CD4-positive, alpha-beta T cell treated with Interleukin-2 at 100 ng/mL for 4 hours (primary cell): ENCODE measurements around the gene CLIC3.

ENCODE experiments used
- DNase-seq: peaks from one replicate; pipeline ENCODE4 v3.0.0-alpha.2; 2020; ENCODE audit warnings: low spot score

Gene CLIC3

DNA sequence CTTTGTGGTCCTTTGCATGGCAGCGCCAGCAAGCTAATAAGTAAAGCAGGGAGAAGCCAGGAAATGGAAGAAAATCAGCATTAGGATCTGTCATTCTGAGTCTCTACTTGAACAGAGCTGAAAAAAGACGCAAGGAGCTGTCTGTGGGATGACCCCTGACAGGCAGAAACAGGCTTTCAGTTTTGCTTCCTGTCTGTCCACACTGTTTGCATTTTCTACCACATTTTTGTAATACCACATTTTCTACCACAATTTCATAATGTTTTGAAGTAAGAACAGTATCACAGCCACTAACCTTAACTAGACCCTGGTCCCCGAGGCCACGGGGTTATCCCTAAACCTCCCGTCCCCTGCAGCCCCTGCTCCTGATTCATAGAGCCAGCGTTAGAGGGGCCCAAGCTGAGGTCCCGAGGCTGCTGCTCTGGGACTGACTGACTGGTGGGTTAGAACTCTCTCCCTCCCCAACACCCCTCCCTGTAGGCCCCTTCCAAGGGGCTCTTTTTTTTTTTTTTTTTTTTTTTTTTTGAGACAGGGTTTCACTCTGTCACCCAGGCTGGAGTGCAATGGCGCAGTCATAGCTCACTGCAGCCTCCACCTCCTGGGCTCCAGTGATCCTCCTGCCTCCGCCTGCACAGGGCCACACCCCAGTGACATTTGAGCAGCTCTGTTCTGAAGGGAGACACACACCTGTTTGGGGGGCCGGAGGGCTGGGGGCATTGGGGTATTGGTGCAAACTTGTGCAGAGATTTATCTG is 4.0 kb upstream of the CLIC3 start:
- peak; percentile 40 for DNase-seq

DNA sequence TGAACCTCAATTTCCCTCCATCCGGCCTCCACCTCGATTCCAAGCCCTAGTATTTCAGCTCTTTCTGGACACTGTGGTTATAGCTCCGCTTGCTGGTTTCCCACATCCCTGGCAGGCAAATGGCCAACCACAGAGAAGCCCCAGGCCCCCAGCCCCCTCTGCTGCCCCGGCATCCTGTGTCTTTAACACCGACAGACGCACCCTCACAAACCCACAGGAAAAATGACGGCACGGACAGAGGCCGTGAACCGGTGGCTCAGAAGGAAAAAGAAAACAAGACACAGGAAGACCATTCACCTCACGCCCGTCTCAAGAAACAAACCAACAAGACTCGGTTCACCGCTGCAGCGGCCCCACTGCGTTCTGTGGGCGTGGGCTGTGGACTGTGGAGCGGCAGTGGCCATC is 1.5 kb upstream of the CLIC3 start:
- peak; percentile 33 for DNase-seq

DNA sequence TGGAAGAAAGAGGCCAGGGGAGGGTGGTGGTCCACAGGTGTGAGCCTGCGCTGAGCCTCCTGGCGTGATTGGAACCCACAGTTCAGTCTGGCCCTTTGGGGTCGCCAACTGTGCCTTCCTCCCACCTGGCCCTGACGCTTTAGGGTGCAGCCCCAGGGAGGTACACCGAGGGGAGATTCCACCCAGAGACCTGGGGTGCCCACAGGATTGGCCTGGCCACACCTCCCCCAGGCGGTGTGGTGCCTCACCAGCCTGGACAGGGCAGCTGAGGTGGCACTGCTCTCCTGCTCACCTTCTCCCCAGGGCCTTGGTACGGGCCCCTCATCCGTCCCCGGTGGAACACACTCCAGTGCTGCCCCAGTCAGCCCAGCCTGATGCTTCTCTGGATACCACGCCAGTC is 1.0 kb upstream of the CLIC3 start:
- DNase-seq: no peak

DNA sequence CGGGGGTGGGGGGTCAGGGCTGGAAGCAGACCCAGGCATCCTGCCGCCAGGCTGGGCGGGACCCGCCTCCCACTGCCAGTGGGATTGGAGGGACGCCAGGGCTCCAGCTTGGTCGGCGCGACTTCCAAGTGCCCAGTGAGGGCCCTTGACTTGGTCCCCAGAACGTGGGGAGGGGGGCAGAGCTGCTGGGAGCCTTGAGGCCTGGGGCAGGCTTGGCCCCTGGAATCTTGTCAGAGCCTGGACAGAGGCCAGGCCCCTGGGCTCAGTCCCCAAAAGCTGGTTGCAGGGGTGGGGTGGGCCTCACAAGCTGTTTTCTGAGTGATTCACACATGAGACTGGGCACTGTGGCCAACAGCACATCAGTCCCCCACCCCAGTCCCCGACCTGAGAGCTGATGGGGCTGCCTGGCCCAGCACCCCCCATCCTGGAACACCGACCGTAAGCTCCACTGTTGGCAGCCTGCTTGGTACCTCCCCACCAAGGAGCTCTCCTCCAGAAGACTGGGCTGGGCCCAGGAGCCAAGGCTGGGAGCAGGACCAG is 526 bp downstream of the CLIC3 start:
- DNase-seq: no peak

DNA sequence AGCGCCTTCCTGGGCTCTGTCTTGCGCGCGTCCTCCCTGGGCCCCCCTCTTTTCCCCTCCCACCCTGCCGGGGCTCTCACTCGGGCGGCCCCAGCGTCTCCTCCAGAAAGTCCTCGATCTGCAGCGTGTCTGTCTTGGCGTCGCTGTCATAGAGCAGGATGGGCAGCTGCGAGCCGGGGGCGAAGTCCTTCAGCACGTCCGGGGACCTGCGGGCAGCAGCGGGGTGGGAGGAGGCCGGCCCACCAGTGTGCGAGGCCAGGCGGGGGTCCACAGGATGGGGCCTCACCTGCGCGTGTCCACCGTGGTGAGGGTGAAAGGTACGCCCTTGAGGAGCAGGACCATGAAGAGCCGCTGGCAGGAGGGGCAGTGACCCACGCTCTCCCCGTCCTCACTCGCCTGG is 1.0 kb downstream of the CLIC3 start:
- DNase-seq: no peak

DNA sequence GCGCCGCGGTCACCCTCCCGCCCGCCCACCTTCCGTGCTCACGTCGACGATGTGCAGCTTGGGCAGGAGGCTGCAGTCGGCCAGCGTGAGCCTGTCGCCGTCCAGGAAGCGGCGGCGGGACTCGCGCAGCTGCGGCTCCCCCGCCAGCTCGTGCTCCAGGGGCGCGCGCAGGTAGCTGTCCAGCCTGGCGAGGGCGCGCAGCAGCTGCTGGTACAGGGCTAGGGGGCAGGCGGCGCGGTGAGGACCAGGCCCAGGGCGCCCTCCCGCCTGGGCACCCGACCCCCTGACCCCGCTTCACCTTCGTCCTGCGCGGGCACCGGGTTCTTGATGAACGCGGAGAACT is 1.5 kb downstream of the CLIC3 start:
- no peak for DNase-seq

DNA sequence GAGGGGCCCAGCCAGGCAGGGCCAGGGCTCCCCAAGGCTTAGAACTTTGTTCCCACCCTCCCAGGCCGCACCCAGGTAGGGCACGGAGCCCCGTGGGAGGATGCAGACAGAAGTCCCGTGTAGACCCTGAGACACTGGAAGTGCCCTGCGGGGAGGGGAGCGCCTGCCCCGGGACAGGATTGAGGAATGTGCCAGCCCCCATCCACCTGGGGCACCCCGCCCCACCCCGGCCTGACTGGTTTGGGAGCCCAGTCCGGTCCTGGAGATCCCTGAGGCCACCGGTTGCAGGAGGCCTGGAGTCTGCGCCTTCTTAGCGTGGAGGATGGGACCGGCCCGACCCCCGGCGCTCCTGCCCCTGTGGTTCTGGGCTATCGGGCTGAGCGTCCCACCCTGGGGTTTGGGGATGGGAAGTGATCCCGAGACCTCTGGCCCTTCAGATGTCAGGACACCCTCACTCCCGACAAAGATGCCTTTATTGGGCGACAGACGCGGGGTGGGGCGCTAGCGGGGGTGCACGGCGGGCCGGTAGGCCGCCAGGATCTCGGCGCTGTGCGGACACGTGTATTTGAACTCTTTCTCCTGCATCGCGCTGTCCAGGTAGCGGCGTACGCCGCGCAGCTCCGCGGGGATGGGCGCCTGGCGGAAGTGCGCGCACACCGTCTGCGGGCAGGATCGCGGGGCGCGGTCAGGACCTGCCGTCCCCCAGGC is 2.0 kb downstream of the CLIC3 start:
- DNase-seq: no peak

DNA sequence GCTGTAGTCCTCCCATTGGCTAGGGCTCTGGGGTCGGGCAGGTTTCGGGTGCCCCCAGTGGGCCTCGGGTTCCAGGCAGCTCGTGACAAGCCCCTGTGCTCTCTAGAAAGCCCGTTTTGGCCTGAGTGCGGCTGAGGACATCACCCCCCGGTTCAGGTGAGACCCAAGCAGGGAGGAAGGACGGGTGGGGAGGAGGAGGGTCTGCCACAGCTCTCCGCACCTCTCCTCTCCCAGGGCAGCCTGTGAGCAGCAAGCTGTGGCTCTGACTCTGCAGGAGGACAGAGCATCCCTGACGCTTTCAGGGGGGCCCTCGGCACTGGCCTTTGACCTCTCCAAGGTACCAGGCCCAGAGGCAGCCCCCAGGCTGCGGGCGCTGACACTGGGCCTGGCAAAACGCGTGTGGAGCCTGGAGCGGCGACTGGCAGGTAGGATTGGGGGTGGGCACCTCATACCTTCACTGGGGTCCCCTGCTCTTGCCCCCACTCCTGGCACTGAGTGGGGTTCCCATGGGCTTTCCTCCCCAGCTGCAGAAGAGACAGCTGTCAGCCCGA is 3.5 kb downstream of the CLIC3 start:
- no peak for DNase-seq

DNA sequence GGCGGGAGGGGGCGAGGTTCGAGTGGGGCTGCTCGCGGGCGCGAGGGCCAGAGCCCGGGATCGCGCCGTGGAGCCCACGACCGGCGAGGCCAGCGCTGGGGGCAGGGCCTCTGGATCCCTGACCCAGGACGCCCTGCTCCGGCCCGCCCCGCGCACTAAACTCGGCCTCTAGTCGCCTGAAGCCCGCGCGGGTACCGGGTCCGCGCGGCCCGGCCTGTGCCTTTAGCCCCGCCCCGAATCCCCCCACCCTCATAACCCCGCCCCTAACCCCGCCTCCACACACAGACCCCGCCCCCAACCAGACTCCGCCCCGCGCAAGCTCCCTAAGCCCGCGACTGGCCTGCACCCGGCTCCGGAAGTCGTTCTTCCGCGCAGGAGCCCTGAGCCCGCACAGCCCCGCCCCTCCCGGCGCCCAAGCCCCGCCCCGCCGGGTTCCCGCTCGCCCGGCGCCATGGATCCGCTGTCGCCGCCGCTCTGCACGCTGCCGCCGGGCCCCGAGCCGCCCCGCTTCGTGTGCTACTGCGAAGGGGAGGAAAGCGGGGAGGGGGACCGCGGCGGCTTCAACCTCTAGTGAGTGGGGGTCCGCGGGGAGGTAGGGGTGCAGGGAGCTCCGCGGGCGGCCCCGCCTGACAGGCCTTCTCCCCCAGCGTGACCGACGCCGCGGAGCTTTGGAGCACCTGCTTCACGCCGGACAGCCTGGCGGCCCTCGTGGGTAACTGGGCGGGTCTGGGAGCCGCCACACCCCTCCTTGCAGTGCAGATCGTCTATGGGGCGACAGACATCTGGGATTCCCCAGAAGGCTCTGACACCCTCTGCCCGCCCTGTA is 4.2 kb downstream of the CLIC3 start, which contains the start of gene PAXX:
Gene PAXX (plus strand): TSS at position 430 of the 826 bp plus-strand sequence. CDS start 22 bp downstream, at position 452.
- DNase-seq: peak; percentile 92

DNA sequence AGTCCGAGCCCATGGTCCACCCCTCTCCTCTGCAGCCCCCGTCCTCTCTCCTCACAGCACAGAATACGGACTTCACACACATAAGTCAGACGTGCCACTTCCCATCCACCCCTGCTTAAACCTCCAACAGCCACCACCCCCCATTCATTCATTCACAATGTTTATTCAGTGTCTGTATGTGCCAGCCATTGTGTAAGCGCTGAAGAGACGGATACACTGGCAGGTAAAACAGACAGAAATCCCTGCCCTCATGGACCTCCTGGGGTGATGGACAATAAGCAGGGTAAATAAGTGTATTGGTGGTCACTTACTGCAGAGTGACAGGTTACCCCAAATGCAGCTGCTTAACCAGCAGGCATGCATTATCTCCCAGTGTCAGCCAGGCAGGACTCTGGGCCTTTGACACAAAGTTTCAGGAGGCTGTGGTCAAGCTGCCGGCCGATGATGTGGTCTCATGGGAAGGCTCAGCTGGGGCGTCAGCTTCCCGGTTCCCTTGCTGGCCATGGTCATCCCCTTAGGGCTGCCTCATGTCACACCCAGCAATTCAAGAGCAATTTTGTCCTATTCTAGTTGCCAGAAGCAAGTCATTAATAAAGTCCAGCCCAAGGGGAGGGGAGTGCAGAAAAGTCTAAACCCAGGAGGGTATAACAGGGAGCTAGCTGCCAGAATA is 6.0 kb downstream of the CLIC3 start:
- DNase-seq: no peak

DNA sequence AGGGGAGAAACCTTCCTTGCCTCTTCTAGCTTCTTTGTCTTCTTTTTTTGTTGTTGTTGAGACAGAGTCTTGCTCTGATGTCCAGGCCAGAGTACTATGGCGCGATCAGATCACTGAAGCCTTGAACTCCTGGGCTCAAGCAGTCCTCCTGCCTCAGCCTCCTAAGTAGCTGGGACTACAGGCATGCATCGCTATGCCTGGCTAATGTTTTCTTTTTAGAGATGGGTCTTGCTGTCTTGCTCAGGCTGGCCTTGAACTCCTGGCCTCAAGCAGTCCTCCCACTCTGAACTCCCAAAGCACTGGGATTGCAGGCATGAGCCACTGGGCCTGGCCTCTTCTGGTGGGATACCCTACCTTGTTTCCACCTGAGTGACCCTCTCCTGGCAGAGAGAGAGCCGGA is 7.5 kb downstream of the CLIC3 start:
- no peak for DNase-seq

DNA sequence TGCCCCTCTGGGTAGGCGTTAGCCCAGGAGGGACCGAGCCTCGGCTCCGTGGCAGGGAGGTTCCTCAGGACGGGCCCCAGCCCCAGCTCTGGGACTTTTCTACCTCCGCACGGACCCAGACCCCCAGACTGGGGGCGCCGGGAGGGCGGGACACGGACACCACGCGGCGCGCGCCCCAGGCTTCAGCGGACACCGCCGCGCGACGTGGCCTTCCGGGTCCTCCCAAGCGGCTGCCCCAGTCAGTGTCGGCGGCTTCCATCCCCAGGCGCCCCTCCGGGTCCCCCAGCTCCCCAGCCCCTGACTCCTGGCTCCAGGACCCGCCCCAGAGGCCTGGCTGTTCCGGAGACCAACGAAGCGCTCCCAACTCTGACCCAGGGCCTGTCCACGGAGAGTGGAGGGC is 10.5 kb downstream of the CLIC3 start:
- no peak for DNase-seq

DNA sequence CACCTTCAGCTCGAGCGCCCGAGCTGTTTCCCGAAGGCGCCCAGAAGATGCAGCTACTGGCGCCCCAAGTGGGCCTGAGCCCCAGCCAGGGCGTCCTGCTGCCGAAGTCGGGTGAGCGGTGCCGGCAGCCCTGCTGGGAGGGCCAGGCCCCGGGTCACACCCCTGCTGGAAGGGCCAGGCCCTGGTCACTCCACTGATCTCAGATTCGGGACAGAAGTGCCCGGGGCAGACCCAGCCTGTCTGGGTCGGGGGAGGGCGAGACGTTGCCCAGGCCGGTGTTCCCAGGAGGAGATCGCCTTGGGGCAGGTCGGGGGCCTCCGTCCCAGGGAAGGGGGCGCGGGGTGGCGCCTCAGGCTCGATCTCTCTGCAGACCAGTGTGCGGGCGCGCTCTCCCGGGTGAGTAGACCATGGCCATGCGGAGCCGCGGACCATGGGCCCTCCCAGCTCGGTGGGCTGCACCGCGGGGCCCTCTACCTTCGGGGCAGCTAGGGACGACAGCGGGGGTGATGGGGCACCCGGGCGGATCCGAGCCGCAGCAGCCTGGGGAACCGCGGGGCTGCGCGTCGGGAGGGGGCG is 11.3 kb downstream of the CLIC3 start:
- DNase-seq: no peak

DNA sequence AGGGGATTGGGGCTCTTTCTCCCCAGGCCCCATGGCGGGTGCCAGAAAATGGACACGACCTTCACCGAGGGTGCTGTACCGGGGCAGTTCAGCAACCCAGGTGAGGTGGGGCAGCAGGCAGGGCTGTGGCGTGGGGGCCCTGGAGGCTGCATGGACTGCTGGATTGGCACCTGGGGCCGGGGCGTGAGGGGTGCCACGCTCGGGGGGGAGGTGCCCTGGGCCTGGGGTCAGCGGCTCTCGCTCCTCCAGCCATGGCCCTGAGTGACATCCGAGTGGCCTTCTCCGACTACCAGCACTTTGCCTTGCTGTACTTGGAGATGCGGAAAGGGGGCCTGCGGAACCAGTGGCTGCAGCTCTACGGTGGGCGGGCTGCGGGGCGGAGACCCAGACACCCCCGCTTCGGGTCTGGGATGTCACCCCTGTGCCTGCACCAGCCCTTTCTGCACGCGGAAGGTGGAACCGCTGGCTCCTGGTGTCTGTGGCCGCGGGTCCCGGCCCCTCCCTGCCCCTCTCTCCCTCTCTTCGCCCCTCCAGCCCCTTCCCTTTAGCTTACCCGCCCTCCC is 11.8 kb downstream of the CLIC3 start:
- DNase-seq: no peak

DNA sequence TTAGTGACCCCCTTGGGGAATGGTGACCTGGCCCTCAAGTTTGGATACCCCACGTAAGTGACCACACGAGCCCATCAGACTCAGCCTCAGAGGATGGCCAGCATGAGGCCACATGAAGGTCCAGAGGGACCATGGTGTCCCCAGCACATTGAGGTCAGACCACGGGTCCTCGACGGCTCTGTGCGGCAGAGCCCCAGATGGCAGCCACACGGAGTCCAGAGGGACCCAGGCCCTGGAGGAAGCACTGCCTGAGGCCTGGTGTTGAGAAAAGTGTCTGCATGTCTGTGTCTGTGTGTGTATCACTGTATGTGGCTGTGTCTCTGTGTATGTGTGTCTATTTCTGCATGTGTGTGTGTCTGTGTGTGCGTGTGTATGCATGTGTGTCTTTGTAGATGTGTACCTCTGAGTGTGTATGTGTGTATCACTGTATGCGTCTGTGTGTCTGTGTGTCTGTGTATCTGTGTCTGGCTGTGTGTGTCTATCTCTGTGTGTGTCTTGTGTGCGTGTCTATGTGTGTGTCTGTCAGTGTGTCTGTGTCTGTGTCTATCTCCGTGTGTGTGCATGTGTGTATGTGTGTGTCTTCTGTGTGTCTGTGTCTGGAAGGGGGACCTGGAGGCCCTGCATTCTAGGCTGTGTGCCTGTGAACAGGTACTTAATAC is 12.6 kb downstream of the CLIC3 start:
- DNase-seq: no peak

DNA sequence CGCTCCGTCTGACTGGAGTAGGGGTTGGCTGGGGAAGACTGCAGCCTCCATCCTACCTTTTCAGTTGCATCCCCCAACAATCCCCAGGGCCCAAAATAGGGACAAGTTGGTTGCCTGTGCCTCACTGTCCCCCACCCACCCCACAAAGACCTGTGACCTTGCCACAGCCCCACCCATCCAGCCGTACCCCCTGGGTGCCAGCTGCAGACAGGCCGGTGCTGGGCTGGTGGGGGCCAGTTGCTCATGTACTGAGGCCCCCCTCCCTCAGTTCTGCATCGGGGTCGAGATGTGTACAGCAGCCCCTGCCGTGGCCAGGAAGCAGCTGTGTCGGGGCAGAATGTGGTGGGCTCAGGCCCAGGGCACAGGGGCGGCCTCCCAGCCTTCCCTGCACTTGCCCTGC is 13.2 kb downstream of the CLIC3 start:
- DNase-seq: no peak

DNA sequence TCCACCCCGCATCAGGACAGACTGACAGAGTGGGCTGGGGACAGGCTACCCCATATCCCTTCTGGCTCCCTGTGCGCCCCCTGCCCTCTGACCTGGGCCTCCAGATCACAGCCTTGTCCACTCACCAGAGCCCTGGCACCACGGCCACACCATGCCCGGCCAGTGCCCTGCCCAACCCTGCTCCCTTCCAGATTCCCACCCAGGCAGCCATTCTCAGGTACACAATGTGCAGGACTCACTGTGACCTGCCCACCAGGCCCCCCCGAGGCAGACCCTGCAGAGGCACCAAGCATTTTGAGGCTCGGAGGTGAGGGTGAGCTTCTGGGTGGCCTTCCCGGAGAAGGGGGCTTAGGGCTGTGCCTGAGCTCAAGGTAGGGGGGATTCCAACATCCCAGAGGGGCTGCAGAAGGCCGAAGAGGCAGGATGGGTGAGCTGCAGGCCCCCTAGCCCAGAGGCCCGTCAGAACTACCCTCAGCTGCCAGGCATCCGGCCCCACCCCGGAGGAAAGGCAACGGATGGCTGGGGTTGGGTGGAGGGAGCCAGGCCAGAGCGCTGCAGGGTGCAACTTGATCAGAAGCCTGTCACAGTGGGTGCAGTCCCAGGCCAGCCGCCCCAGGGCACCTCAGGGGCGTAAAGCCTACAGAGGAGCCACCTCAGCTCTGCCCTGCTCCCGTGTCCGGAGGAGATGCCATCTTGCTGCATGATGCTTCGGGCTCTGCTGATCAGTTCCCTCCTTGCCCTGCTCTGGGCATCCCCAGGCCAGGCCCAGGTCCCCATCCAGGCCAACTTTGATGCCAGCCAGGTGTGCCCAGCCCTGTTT is 13.9 kb downstream of the CLIC3 start, which contains the start of gene LCNL1:
Gene LCNL1 (plus strand): TSS at position 762 of the 820 bp plus-strand sequence. CDS start 594 bp downstream, outside the sequence.
- no peak for DNase-seq

DNA sequence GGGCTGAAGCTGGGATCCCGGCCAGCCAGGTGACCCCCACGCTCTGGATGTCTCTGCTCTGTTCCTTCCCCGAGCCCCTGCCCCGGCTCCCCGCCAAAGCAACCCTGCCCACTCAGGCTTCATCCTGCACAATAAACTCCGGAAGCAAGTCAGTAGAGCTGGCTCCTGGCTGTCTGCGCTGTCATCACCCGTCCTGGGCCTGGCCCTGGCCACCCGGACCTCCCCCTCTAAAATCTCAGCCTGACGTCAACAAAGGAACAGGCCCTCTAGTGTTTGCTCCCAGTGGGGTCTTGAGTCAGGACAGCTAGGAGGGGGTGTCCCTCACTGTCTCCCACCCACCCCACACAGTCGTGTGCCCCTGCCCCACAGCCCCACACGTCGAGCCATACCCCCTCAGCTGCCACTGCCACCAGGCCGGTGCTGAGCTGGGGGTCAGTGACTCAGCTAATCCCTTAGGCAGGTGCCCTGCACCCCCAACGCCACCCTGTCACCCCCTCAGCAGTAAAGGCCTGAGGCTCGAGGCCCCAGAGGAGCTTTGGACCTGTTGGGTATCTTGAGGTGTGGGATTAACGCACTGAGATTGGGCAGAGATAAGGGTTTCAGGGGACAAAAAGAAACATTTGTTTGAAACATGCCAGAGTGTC is 14.7 kb downstream of the CLIC3 start:
- DNase-seq: no peak
